ENCODE measurements around the gene PCLAF.
"Not testable (repeated sequence)": the region's sequence is repeated elsewhere in the genome, so short reads cannot be mapped to it uniquely, and the experiment has no call there.

PCLAF gene, protein sequence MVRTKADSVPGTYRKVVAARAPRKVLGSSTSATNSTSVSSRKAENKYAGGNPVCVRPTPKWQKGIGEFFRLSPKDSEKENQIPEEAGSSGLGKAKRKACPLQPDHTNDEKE

DNA sequence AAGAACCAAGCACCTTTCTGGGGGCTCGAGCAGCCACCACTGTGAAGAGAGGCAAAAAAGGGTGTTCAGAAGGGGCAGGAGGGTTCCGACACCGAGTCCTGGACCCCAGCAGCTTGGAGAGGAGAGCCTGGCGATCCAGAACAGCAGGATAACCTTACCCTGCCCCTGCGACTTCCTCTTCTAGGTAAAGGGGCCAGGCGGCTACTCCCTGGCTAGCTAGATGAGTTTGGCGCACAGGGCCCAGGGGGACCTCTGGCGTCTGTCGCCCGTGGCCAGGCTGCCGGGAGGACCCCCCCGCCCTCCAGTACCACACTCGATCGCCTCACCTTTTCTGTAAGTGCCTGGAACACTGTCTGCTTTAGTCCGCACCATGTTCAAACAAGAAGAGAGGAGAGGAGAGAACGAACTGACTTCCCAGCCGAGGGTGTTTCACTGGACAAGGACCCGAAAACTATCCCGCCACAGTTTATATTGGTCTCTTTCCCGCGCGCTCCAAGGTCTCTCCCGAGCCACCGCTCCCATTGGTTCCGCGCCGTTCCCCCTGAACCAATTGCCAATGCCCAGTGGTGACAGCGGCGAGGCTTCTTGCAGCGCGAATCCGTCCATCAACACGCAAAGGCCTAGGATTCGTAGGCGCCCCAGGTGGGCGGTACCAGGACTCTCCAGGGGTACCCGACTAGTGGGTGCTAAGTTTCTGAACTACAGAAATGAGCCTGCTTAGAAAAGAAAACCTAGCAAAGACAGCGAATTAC, at the start of gene PCLAF:
TSS of gene PCLAF (minus strand) at position 442 of the 752 bp plus-strand sequence. CDS start at position 372, 70 bp downstream.
- FAIRE-seq = peak; percentile 98

DNA sequence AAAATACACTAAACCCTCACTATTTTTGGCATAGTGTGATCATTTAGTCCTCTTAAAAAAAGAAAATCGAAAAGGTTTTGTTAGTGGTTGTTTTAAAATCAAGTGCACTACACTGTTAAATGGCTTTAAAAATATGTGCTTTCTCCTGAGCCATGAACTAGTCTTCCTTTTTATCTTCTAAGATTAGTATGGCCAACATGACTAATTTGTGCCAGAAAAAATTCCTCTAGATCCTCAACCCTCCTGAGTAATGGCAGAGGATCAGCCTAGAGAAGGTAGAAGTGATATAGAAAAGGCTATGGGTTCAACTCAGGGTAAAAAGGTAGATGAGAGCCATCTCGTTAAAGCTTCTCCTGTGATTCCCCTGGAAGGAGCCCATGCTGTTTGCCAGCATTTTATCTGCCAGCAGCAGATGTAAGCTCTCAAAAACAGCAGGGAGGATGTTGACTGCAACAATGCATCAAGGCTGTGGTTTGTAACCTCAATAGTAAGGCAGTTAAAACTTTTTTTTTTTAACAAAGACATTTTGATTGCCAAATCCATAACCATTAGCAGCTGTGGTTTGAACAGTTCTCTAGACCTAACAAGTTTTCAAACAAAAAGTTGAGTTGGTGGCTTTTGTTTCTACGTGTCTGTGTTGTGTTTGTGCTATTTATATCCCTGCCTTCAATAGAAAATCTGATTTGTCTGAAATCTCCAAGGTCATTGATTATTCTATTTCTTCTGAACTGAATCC, 48.9 kb upstream of the PCLAF start:
- FAIRE-seq = no peak

- no peak for FAIRE-seq
Measured at GRCh38 chr15:64429448-64429847, 48.2 kb upstream of the PCLAF start.

GRCh38 chr15:64426845-64427465, 45.7 kb upstream of the PCLAF start:
- peak; percentile 85 for FAIRE-seq

GRCh38 chr15:64425221-64425620, 44.0 kb upstream of the PCLAF start:
- FAIRE-seq = no peak

DNA sequence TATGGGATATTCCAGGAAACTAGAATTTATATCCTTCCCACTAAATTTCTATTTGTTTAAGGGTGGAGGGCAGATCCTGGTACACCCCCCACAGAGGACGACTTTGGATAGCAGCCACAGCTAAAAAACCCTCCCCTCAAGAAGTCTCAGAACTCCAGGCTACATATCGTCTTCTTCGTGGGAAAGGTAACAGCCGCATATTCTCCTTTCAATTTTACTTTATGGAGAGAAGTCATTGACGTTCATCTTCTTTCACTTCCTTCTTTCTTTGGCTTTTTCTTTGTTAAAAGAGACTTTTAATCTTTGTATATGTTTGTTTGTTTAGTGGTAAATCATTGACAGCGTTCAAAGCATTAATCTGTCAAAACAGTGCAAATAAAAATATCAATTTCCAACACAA, 42.7 kb upstream of the PCLAF start:
- FAIRE-seq = no peak

GRCh38 chr15:64422697-64423096, 41.5 kb upstream of the PCLAF start:
- FAIRE-seq = no peak

- no peak for FAIRE-seq
Measured at GRCh38 chr15:64412216-64412615, 31.0 kb upstream of the PCLAF start.

DNA sequence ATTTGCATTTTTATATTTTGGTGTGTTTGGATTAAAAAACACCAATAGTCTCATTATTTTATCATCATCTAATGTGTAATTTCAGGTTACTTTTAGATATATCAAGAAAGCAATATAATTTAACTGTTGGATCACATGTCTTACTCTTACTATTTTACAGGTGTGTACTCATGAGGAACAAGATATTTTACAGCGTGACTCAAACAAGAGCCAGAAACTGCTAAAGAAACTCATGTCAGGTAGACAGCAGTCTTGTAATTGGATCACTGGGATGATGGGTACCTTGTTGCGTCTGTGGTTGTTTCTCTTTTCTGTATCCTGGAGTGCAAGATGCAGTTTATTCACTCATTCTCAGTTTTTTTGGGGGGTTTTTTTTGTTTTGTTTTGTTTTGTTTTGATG, 19.3 kb upstream of the PCLAF start:
- FAIRE-seq = no peak

DNA sequence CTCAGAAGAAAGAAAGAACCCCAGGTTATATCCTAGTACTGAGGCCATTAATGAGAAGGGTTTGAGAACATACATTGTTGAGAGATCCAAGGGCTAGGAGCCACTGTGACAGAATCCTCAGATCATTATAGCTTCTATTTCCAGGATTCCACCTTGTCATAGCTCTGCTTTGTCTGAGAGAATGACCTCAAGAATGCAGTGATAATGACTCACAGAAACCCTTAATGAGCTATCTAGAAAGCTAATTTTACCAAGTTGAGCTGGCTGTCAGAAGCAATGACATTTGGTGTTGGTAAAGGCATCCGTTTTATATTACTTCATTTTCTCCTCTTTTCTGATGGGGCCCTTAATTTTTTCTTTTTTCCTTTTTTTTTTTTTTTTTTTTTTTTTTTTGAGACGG, 17.3 kb upstream of the PCLAF start:
- no peak for FAIRE-seq

DNA sequence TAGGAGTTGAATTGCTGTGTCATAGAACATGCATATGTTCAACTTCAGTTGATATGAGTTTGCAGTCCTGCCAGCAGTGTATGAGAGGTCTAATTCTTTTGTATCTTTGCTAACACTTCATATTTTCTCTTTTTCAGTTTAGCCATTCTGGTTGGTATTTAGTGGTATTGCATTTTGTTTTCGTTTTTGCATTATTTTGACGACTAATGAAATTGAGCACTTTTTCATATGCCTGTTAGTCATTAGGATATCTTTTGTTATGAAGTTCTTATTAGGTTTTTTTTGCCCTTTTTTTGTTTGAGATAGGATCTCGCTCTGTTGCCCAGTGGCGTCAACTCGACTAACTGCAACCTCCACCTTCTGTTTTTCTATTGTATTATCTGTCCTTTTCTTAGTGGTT, 15.5 kb upstream of the PCLAF start:
- FAIRE-seq = no peak

DNA sequence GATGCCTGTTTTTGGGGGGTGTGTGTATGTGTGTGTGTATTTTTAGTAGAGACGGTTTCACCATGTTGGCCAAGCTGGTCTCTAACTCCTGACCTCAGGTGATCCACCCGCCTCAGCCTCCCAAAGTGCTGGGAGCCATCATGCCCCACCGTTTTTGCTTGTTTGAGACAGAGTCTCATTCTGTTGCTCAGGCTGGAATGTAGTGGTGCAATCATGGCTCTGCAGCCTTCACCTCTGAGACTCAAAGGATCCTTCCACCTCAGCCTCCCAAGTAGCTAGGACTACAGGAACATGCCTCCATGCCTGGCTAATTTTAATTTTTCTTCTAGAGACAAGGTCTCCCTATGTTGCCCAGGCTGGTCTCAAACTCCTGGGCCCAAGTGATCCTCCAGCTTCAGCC, 11.2 kb upstream of the PCLAF start:
- FAIRE-seq = not testable (repeated sequence)

- FAIRE-seq = no peak
Measured at GRCh38 chr15:64389036-64389435, 7.8 kb upstream of the PCLAF start.

DNA sequence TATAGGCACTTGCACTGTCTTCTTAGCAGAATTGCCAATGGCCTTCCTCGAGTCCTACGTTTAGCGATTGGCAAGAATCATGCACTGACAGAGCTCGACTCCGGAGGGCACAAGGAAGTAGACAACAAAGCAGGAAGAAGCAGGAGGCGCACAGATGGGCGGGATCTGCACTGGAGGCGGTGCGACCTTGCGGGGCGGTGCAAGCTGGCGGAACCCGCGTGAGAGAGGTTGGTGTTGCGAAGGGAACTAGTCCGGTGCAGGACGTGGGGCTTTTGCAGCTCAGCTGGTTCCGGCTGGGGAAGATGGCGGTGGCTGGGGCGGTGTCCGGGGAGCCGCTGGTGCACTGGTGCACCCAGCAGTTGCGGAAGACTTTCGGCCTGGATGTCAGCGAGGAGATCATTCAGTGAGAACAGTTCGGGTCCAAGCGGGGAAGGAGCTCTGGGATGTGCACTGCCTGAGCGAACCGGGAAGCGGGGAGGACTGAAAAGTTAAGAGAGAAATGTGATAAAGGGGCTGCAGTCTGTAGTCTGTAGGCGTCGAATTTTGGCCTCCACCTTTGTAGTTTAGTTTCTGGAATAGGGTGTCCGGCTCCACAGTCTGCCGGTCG, 6.4 kb upstream of the PCLAF start, which contains the start of gene TRIP4:
TSS of gene TRIP4 (plus strand) at position 275 of the 607 bp plus-strand sequence. CDS start at position 303, 28 bp downstream.
- FAIRE-seq = peak; percentile 94

DNA sequence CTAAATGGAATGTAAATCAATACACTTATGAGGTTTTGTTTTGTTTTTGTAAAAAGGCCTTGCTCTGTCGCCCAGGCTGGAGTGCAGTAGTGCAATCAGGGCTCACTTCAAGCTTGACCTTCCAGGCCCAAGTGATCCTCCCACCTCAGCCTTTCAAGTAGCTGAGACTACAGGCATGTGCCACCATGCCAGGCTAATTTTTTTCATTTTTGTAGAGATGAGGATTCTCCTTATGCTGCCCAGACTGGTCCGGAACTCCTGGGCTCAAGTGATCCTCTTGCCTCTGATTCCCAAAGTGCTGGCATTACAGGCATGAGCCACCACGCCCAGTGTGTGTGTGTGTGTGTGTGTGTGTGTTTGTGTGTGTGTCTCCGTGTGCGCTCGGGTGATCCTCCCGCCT, 5.0 kb upstream of the PCLAF start:
- FAIRE-seq = no peak

- no peak for FAIRE-seq
Measured at GRCh38 chr15:64383760-64384159, 2.5 kb upstream of the PCLAF start.

- not testable (repeated sequence) for FAIRE-seq
Measured at GRCh38 chr15:64380130-64380870, 941 bp downstream of the PCLAF start.

DNA sequence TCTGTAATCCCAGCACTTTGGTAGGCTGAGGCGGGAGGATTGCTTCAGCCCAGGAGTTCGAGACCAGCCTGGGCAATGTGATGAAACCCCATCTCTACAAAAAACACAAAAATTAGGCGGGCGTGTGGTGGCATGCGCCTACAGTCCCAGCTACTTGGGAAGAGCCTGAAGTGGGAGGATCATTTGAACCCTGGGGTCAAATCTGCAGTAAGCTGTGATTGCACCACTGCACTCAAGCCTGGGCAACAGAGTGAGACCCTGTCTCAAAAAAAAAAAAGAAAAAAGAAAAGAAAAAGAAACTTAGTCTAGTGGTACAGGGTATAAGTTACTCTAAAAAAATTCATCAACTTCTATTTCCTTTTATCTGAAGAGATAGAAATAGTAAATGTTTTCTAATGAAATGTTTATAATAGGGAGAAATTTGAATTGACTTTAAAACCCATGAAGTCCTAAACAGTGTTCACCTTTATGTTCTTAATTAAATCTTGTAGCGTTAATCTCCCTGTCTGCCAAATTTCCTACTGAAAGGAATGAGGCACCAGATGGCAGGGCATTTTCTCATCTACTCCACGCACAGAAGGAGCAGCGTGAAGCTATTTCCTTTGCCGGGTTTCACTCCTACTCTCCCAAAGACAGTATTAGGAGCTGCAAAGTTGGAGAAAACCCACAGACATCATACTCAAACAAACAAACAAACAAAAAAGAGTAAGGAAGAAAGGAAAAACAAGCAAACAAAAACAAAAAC, 1.9 kb downstream of the PCLAF start:
- no peak for FAIRE-seq

DNA sequence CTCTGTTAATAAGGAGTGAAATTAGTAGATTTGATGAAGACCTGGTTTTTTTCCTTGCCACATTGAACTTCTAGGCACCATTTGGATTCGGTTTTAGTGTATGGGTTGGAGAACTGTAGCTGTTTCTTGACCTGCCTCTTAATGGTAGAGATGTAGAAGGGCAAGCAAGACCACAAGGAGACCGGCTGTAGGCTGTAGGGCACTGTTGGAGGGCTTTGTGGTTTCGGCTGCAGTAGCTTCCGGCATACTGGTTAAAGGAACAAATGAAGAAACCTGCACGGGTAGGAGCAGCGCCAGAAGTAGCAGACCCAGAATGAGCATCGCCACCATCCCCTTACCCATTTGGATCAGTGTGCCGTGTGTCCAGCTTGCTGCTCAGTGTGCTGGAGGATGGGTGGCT, 7.9 kb downstream of the PCLAF start:
- FAIRE-seq = no peak

- FAIRE-seq = not testable (repeated sequence)
Measured at GRCh38 chr15:64371383-64371782, 9.9 kb downstream of the PCLAF start.

GRCh38 chr15:64369078-64369607, 12.1 kb downstream of the PCLAF start:
- FAIRE-seq = no peak
